Measurements from ENCODE around the gene KCNMA1. TPM values are rescaled to one million over a fixed set of nuclear protein-coding genes. Genes with fewer than 3 reads are reported as not detected.
A peak's percentile ranks its signal among the peaks of the same experiment; 100 is the strongest.

The KCNMA1 gene
- total RNA-seq, 2 donors from 2014 or later, result 168 to 188 TPM

- no peak for TF ChIP-seq CTCF (IDR thresholded peaks at IDR 0.05)
- DNase-seq (ENCODE audit: low spot score) (no peak), ATAC-seq (ENCODE audit: insufficient number of reproducible peaks, low FRiP score, low read depth) (no peak)
- Histone ChIP-seq H3K9me3 (no peaks in the 10 kb centered on the region), H3K27ac (peak overlapping the region; percentile 72 to 79), H3K27me3 (replicated peaks; ENCODE audit: insufficient read depth) (no peaks in the 10 kb centered on the region), H3K4me1 (ENCODE audit: control insufficient read depth in 1 of 2, low read depth in 2 of 2) (peaks cover 64 to 98% of the 10 kb centered on the region in 2 donors), H3K4me3 (no peak overlapping the region), H3K36me3 (no peaks in the 10 kb centered on the region)
Measured at GRCh38 chr10:77561991-77562390, 75.6 kb downstream of the KCNMA1 start.

GRCh38 chr10:77560471-77560870, 77.1 kb downstream of the KCNMA1 start:
- Histone ChIP-seq H3K9me3 (no peaks in the 10 kb centered on the region), H3K36me3 (no peaks in the 10 kb centered on the region), H3K4me3 (no peak overlapping the region), H3K4me1 (ENCODE audit: control insufficient read depth in 1 of 2, low read depth in 2 of 2) (peaks cover 66 to 98% of the 10 kb centered on the region in 2 donors), H3K27ac (peak overlapping the region in 1 of 2 donors; percentile 29), H3K27me3 (replicated peaks; ENCODE audit: insufficient read depth) (no peaks in the 10 kb centered on the region)
- no peak for TF ChIP-seq CTCF (IDR thresholded peaks at IDR 0.05)
- ATAC-seq (ENCODE audit: insufficient number of reproducible peaks, low FRiP score, low read depth), result no peak
- DNase-seq (ENCODE audit: low spot score), result no peak

- no peak overlapping the region for H3K4me3 ChIP-seq
- peaks cover 66 to 97% of the 10 kb centered on the region in 2 donors for H3K4me1 ChIP-seq (ENCODE audit: control insufficient read depth in 1 of 2, low read depth in 2 of 2)
- H3K27me3 ChIP-seq (replicated peaks; ENCODE audit: insufficient read depth), result no peaks in the 10 kb centered on the region
- H3K36me3 ChIP-seq, result no peaks in the 10 kb centered on the region
- no peaks in the 10 kb centered on the region for H3K9me3 ChIP-seq
- ATAC-seq (ENCODE audit: insufficient number of reproducible peaks, low FRiP score, low read depth), result no peak
- no peak for DNase-seq (ENCODE audit: low spot score)
- no peak overlapping the region for H3K27ac ChIP-seq
- TF ChIP-seq CTCF (IDR thresholded peaks at IDR 0.05), result no peak
Measured at GRCh38 chr10:77560052-77560451, 77.6 kb downstream of the KCNMA1 start.

GRCh38 chr10:77556990-77557601, 80.5 kb downstream of the KCNMA1 start:
- Histone ChIP-seq H3K27me3 (replicated peaks; ENCODE audit: insufficient read depth) (no peaks in the 10 kb centered on the region), H3K27ac (peak overlapping the region; percentile 74 to 87), H3K9me3 (no peaks in the 10 kb centered on the region), H3K4me3 (no peak overlapping the region), H3K36me3 (no peaks in the 10 kb centered on the region), H3K4me1 (ENCODE audit: control insufficient read depth in 1 of 2, low read depth in 2 of 2) (peaks cover 66 to 98% of the 10 kb centered on the region in 2 donors)
- no peak for ATAC-seq (ENCODE audit: insufficient number of reproducible peaks, low FRiP score, low read depth)
- DNase-seq (ENCODE audit: low spot score), result no peak
- TF ChIP-seq CTCF (IDR thresholded peaks at IDR 0.05), result no peak

- ATAC-seq (ENCODE audit: insufficient number of reproducible peaks, low FRiP score, low read depth) (peak; percentile 53), DNase-seq (ENCODE audit: low spot score) (no peak)
- H3K27me3 ChIP-seq (replicated peaks; ENCODE audit: insufficient read depth), result no peaks in the 10 kb centered on the region
- H3K36me3 ChIP-seq, result no peaks in the 10 kb centered on the region
- TF ChIP-seq CTCF (IDR thresholded peaks at IDR 0.05), result no peak
- H3K27ac ChIP-seq, result peak overlapping the region; percentile 74 to 87
- no peak overlapping the region for H3K4me3 ChIP-seq
- H3K4me1 ChIP-seq (ENCODE audit: control insufficient read depth in 1 of 2, low read depth in 2 of 2), result peaks cover 64 to 98% of the 10 kb centered on the region in 2 donors
- no peaks in the 10 kb centered on the region for H3K9me3 ChIP-seq
Measured at GRCh38 chr10:77555591-77556212, 81.9 kb downstream of the KCNMA1 start.
